ENCODE results near the gene KCNK6. TPM values are rescaled to one million over a fixed set of nuclear protein-coding genes. Genes with fewer than 3 reads are reported as not detected.
A peak's percentile ranks its signal among the peaks of the same experiment; 100 is the strongest.

The KCNK6 gene
- total and polyA plus RNA-seq, 5 donors from 2014 or later = 2.6 to 8.7 (median 2.8) TPM

- Mint-ChIP-seq H3K27me3 (peaks cover 20% of the 10 kb centered on the region), H3K9me3 (no peaks in the 10 kb centered on the region), H3K36me3 (peaks cover 6% of the 10 kb centered on the region), H3K4me1 (peaks cover 5 to 21% (median 12%) of the 10 kb centered on the region in 4 donors), H3K27ac (no peak overlapping the region), H3K4me3 (no peak overlapping the region)
- Histone ChIP-seq H3K4me3 (ENCODE audit: low read depth, low read length) (no peak overlapping the region), H3K9me3 (ENCODE audit: control insufficient read depth in 2 of 2, low read length in 2 of 2) (no peaks in the 10 kb centered on the region), H3K27ac (ENCODE audit: insufficient read depth, low read length, poor library complexity, severe bottlenecking) (no peak overlapping the region), H3K27me3 (ENCODE audit: control insufficient read depth, insufficient read depth, low read length) (no peaks in the 10 kb centered on the region), H3K36me3 (ENCODE audit: control insufficient read depth, insufficient read depth, low read length) (peaks cover 1% of the 10 kb centered on the region), H3K4me1 (ENCODE audit: control insufficient read depth, insufficient read depth, low read length, poor library complexity, severe bottlenecking) (peaks cover 15% of the 10 kb centered on the region)
- ATAC-seq (ENCODE audit: low read depth in 2 of 2) (no peak), DNase-seq (no peak)
These were observed 51.4 kb downstream of the KCNK6 start for GRCh38 chr19:38371081-38371480.

- no peak for DNase-seq
- Histone ChIP-seq H3K27ac (ENCODE audit: insufficient read depth, low read length, poor library complexity, severe bottlenecking) (peak overlapping the region; percentile 90), H3K36me3 (ENCODE audit: control insufficient read depth, insufficient read depth, low read length) (peaks cover 15% of the 10 kb centered on the region), H3K4me1 (ENCODE audit: control insufficient read depth, insufficient read depth, low read length, poor library complexity, severe bottlenecking) (peaks cover 26% of the 10 kb centered on the region), H3K27me3 (ENCODE audit: control insufficient read depth, insufficient read depth, low read length) (no peaks in the 10 kb centered on the region), H3K9me3 (ENCODE audit: control insufficient read depth in 2 of 2, low read length in 2 of 2) (no peaks in the 10 kb centered on the region), H3K4me3 (ENCODE audit: low read depth, low read length) (peak overlapping the region; percentile 77)
- Mint-ChIP-seq H3K36me3 (peaks cover 11% of the 10 kb centered on the region), H3K4me1 (peaks cover 5 to 30% (median 16%) of the 10 kb centered on the region in 4 donors), H3K4me3 (peak overlapping the region; percentile 97 to 99 (median 98)), H3K27me3 (peaks cover 13% of the 10 kb centered on the region), H3K9me3 (no peaks in the 10 kb centered on the region), H3K27ac (peak overlapping the region; percentile 97 to 100 (median 99))
- ATAC-seq (ENCODE audit: low read depth in 2 of 2) = no peak
These were observed 54.3 kb downstream of the KCNK6 start for GRCh38 chr19:38373907-38374331.

DNA sequence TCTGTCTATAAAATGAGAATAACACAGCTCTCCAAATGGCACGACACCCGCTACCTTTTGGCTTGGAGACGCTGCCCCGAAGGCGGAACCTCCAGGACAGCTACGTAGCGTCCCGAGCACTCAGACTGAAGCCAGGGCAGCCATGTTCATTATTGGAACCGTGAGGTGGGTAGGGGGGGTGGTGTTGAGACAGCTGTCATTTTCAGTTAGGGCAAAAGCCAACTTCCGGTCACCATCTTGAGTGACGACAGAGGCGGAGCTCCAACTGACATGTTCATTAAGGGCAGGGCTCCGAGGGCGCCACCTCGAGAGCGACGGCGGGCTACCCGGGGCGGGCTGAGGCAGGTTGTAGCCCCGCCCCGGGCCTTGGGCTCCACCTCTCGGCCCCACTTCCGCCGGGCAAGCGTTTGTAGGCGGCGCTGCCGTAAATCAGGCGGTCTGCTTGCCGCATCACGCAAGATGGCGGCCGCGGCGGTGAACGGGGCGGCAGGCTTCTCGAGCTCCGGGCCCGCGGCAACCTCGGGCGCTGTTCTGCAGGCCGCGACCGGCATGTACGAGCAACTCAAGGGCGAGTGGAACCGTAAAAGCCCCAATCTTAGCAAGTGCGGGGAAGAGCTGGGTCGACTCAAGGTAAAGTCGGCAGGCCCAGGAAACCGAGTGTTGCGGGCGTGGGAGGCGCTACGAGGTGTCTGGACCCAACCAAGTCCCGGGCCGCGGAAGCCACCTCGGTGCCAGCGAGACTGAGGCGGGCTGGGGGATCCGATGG is 54.9 kb downstream of the KCNK6 start, which contains the start of gene PSMD8:
Gene PSMD8 (plus strand): TSS at position 240 of the 766 bp plus-strand sequence. CDS start 31 bp downstream, at position 271.
- no peaks in the 10 kb centered on the region for H3K27me3 ChIP-seq (ENCODE audit: control insufficient read depth, insufficient read depth, low read length)
- peak within 1 kb of the TSS; percentile 86 for H3K4me3 ChIP-seq (ENCODE audit: low read depth, low read length)
- H3K4me1 Mint-ChIP-seq = peaks cover 5 to 32% (median 16%) of the 10 kb centered on the region in 4 donors
- peak within 1 kb of the TSS; percentile 97 to 99 (median 98) for H3K4me3 Mint-ChIP-seq
- H3K36me3 ChIP-seq (ENCODE audit: control insufficient read depth, insufficient read depth, low read length) = peaks cover 21% of the 10 kb centered on the region
- peak; percentile 96 to 97 for ATAC-seq (ENCODE audit: low read depth in 2 of 2)
- no peaks in the 10 kb centered on the region for H3K9me3 ChIP-seq (ENCODE audit: control insufficient read depth in 2 of 2, low read length in 2 of 2)
- peaks cover 17% of the 10 kb centered on the region for H3K36me3 Mint-ChIP-seq
- H3K27me3 Mint-ChIP-seq = peaks cover 13% of the 10 kb centered on the region
- H3K4me1 ChIP-seq (ENCODE audit: control insufficient read depth, insufficient read depth, low read length, poor library complexity, severe bottlenecking) = peaks cover 26% of the 10 kb centered on the region
- H3K27ac Mint-ChIP-seq = peak within 1 kb of the TSS; percentile 97 to 100 (median 99)
- no peaks in the 10 kb centered on the region for H3K9me3 Mint-ChIP-seq
- peak; percentile 98 to 100 (median 99) for DNase-seq
- H3K27ac ChIP-seq (ENCODE audit: insufficient read depth, low read length, poor library complexity, severe bottlenecking) = peak within 1 kb of the TSS; percentile 90

DNA sequence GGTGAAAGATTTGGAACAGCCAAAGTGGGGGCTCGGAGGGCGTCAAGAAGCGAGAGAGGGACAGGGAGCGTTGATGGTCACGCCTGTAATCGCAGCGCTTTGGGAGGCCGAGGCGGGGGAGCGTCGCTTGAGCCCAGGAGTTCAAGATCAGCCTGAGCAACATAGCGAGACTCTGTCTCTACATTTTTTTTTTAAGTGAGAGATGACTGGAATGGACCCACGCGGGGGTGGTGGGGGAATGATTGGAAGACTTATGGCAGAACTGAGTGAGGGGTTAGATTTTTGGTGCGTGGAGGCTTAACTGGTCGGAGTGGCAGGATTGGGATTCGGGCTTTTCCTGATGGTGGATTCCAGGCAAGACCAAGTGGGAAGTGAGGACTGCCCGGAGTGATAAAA is 55.5 kb downstream of the KCNK6 start:
- H3K4me1 Mint-ChIP-seq = peaks cover 5 to 33% (median 16%) of the 10 kb centered on the region in 4 donors

GRCh38 chr19:38375748-38376147 is 56.1 kb downstream of the KCNK6 start:
- Mint-ChIP-seq H3K9me3 (no peaks in the 10 kb centered on the region), H3K4me3 (peak overlapping the region; percentile 97 to 99 (median 98)), H3K27me3 (peaks cover 16% of the 10 kb centered on the region), H3K4me1 (peaks cover 5 to 33% (median 16%) of the 10 kb centered on the region in 4 donors), H3K27ac (peak overlapping the region in 2 of 3 donors; percentile 97 to 99), H3K36me3 (peaks cover 23% of the 10 kb centered on the region)
- Histone ChIP-seq H3K4me1 (ENCODE audit: control insufficient read depth, insufficient read depth, low read length, poor library complexity, severe bottlenecking) (peaks cover 26% of the 10 kb centered on the region), H3K4me3 (ENCODE audit: low read depth, low read length) (peak overlapping the region; percentile 86), H3K27me3 (ENCODE audit: control insufficient read depth, insufficient read depth, low read length) (no peaks in the 10 kb centered on the region), H3K27ac (ENCODE audit: insufficient read depth, low read length, poor library complexity, severe bottlenecking) (no peak overlapping the region), H3K9me3 (ENCODE audit: control insufficient read depth in 2 of 2, low read length in 2 of 2) (no peaks in the 10 kb centered on the region), H3K36me3 (ENCODE audit: control insufficient read depth, insufficient read depth, low read length) (peaks cover 30% of the 10 kb centered on the region)
- no peak for ATAC-seq (ENCODE audit: low read depth in 2 of 2)
- no peak for DNase-seq

More for the DNA sequence above, 55.5 kb downstream of the KCNK6 start:
- Mint-ChIP-seq H3K36me3 (peaks cover 20% of the 10 kb centered on the region), H3K27ac (peak overlapping the region; percentile 97 to 100 (median 99)), H3K4me3 (peak overlapping the region; percentile 97 to 99 (median 98)), H3K27me3 (peaks cover 13% of the 10 kb centered on the region), H3K9me3 (no peaks in the 10 kb centered on the region)
- H3K27me3 ChIP-seq (ENCODE audit: control insufficient read depth, insufficient read depth, low read length) = no peaks in the 10 kb centered on the region
- DNase-seq (no peak), ATAC-seq (ENCODE audit: low read depth in 2 of 2) (no peak)
- H3K27ac ChIP-seq (ENCODE audit: insufficient read depth, low read length, poor library complexity, severe bottlenecking) = peak overlapping the region; percentile 90
- H3K4me1 ChIP-seq (ENCODE audit: control insufficient read depth, insufficient read depth, low read length, poor library complexity, severe bottlenecking) = peaks cover 26% of the 10 kb centered on the region
- no peaks in the 10 kb centered on the region for H3K9me3 ChIP-seq (ENCODE audit: control insufficient read depth in 2 of 2, low read length in 2 of 2)
- peak overlapping the region; percentile 86 for H3K4me3 ChIP-seq (ENCODE audit: low read depth, low read length)
- peaks cover 24% of the 10 kb centered on the region for H3K36me3 ChIP-seq (ENCODE audit: control insufficient read depth, insufficient read depth, low read length)

DNA sequence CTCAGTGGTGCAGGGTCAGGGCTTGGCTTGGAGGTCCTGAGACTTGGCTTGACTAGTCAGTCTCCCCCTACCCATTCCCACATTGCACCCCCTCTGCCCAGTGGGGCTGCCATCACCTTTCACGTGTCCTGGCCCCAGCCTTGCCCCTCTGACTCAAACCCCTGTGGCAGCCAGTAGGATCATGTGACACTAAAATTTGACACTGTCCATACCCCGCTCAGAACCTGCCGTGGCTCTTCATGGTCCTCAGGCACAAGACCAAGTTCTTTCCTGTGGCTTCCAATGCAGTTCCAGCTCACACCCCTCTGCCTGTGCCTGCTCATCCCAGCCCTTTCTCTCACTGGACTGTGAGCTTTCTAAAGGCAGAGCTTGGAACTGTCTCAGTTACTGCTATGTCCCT is 56.9 kb downstream of the KCNK6 start:
- no peak for ATAC-seq (ENCODE audit: low read depth in 2 of 2)
- no peak overlapping the region for H3K27ac ChIP-seq (ENCODE audit: insufficient read depth, low read length, poor library complexity, severe bottlenecking)
- peaks cover 38% of the 10 kb centered on the region for H3K36me3 ChIP-seq (ENCODE audit: control insufficient read depth, insufficient read depth, low read length)
- peaks cover 26% of the 10 kb centered on the region for H3K4me1 ChIP-seq (ENCODE audit: control insufficient read depth, insufficient read depth, low read length, poor library complexity, severe bottlenecking)
- no peaks in the 10 kb centered on the region for H3K9me3 ChIP-seq (ENCODE audit: control insufficient read depth in 2 of 2, low read length in 2 of 2)
- Mint-ChIP-seq H3K36me3 (peaks cover 28% of the 10 kb centered on the region), H3K9me3 (no peaks in the 10 kb centered on the region), H3K27me3 (peaks cover 13% of the 10 kb centered on the region), H3K27ac (peak overlapping the region in 1 of 3 donors; percentile 97), H3K4me3 (peak overlapping the region; percentile 68 to 97 (median 85)), H3K4me1 (peaks cover 5 to 33% (median 16%) of the 10 kb centered on the region in 4 donors)
- H3K4me3 ChIP-seq (ENCODE audit: low read depth, low read length) = peak overlapping the region; percentile 86
- H3K27me3 ChIP-seq (ENCODE audit: control insufficient read depth, insufficient read depth, low read length) = no peaks in the 10 kb centered on the region
- DNase-seq = no peak

DNA sequence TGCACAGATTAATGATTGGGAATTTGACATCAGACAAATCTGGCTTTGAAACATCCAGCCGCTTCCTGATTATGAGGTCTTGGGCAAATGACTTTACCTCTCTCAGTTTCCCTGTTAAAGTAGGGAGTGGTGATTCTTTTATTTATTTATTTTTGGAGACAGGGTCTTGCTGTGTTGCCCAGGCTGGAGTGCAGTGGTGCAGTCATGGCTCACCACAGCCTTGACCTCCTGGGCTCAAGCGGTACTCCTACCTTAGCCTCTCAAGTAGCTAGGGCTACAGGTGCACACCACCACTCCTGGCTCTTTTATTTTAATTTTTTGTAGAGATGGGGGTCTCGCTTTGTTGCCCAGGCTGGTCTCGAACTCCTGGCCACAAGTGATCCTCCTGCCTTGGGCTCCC is 57.4 kb downstream of the KCNK6 start:
- H3K27ac ChIP-seq (ENCODE audit: insufficient read depth, low read length, poor library complexity, severe bottlenecking) = no peak overlapping the region
- peak overlapping the region in 2 of 4 donors; percentile 83 to 97 for H3K4me3 Mint-ChIP-seq
- H3K36me3 Mint-ChIP-seq = peaks cover 33% of the 10 kb centered on the region
- peaks cover 5 to 35% (median 16%) of the 10 kb centered on the region in 4 donors for H3K4me1 Mint-ChIP-seq
- no peak overlapping the region for H3K4me3 ChIP-seq (ENCODE audit: low read depth, low read length)
- no peaks in the 10 kb centered on the region for H3K9me3 Mint-ChIP-seq
- no peaks in the 10 kb centered on the region for H3K27me3 ChIP-seq (ENCODE audit: control insufficient read depth, insufficient read depth, low read length)
- H3K9me3 ChIP-seq (ENCODE audit: control insufficient read depth in 2 of 2, low read length in 2 of 2) = no peaks in the 10 kb centered on the region
- peaks cover 43% of the 10 kb centered on the region for H3K36me3 ChIP-seq (ENCODE audit: control insufficient read depth, insufficient read depth, low read length)
- H3K27me3 Mint-ChIP-seq = peaks cover 12% of the 10 kb centered on the region
- peak overlapping the region in 1 of 3 donors; percentile 97 for H3K27ac Mint-ChIP-seq
- DNase-seq = no peak
- peaks cover 26% of the 10 kb centered on the region for H3K4me1 ChIP-seq (ENCODE audit: control insufficient read depth, insufficient read depth, low read length, poor library complexity, severe bottlenecking)
- ATAC-seq (ENCODE audit: low read depth in 2 of 2) = no peak

Data from CD4-positive, CD25-positive, alpha-beta regulatory T cell (primary cell).